Neural progenitor cell (in vitro differentiated cells): Measurements from ENCODE around the gene SEC16A. TPM values are rescaled to one million over a fixed set of nuclear protein-coding genes. Genes with fewer than 3 reads are reported as not detected.

Experiments
- DNase-seq: peaks from one replicate; pipeline ENCODE4 v3.0.0-alpha.2; 2016; ENCODE audit warnings: low spot score
- H2AFZ ChIP-seq: fragments of 200-600 bp; sonication (generic); replicated peaks from 2 replicates; pipeline ENCODE4 v1.6.1; 2016; ENCODE audit warnings: antibody characterized with exemption
- H3F3A ChIP-seq: fragments of 200-600 bp; sonication (generic); 2 replicates; pipeline ENCODE4 v1.6.1; 2016; ENCODE audit warnings: antibody characterized with exemption, low read depth
- H3K27ac ChIP-seq: fragments of 200-600 bp; sonication (generic); 2 replicates; pipeline ENCODE4 v1.5.1; 2016; ENCODE audit warnings: mild to moderate bottlenecking
- H3K27me3 ChIP-seq: fragments of 200-600 bp; sonication (generic); 2 replicates; pipeline ENCODE4 v1.6.1; 2016; ENCODE audit warnings: mild to moderate bottlenecking, moderate library complexity
- H3K36me3 ChIP-seq: fragments of 200-600 bp; sonication (generic); 2 replicates; pipeline ENCODE4 v1.5.1; 2016
- H3K4me1 ChIP-seq: fragments of 200-600 bp; sonication (generic); 2 replicates; pipeline ENCODE4 v1.6.1; 2016; ENCODE audit warnings: mixed run types
- H3K4me2 ChIP-seq: fragments of 200-600 bp; sonication (generic); 2 replicates; pipeline ENCODE4 v1.6.1; 2016
- H3K4me3 ChIP-seq: fragments of 200-600 bp; sonication (generic); 2 replicates; pipeline ENCODE4 v1.5.1; 2016
- H3K79me2 ChIP-seq: fragments of 200-600 bp; sonication (generic); 2 replicates; pipeline ENCODE4 v1.6.1; 2016; ENCODE audit warnings: low read depth
- H3K9ac ChIP-seq: fragments of 200-600 bp; sonication (generic); 2 replicates; pipeline ENCODE4 v1.6.1; 2016
- H3K9me3 ChIP-seq: fragments of 200-600 bp; sonication (generic); 2 replicates; pipeline ENCODE4 v1.5.1; 2016; ENCODE audit warnings: low read depth
- H4K20me1 ChIP-seq: fragments of 200-600 bp; sonication (generic); 2 replicates; pipeline ENCODE4 v1.6.1; 2016; ENCODE audit warnings: low read depth
- H3K27ac Mint-ChIP-seq: 3 replicates; pipeline ENCODE4 v1.8.0; 2021; ENCODE audit warnings: mixed read lengths
- H3K27me3 Mint-ChIP-seq: 2 replicates; pipeline ENCODE4 v1.8.0; 2022; ENCODE audit warnings: low read depth, mild to moderate bottlenecking, inconsistent platforms, moderate library complexity, mixed read lengths; ENCODE audit not compliant: insufficient read depth
- H3K36me3 Mint-ChIP-seq: 3 replicates; pipeline ENCODE4 v1.8.0; 2021; ENCODE audit warnings: mixed read lengths
- H3K4me1 Mint-ChIP-seq: 3 replicates; pipeline ENCODE4 v1.8.0; 2021; ENCODE audit warnings: mixed read lengths
- H3K4me3 Mint-ChIP-seq: 3 replicates; pipeline ENCODE4 v1.8.0; 2021; ENCODE audit warnings: mild to moderate bottlenecking, moderate library complexity, mixed read lengths
- H3K9me3 Mint-ChIP-seq: 3 replicates; pipeline ENCODE4 v1.8.0; 2020; ENCODE audit warnings: mixed read lengths
- CTCF ChIP-seq: fragments of 200-600 bp; sonication (generic); IDR thresholded peaks from 2 replicates; pipeline ENCODE4 v1.5.1; 2017; ENCODE audit warnings: antibody characterized with exemption, mild to moderate bottlenecking
- EZH2 ChIP-seq: fragments of 200-600 bp; sonication (generic); IDR thresholded peaks from 2 replicates; pipeline ENCODE4 v1.6.1; 2017; ENCODE audit warnings: antibody characterized with exemption, mild to moderate bottlenecking, moderate library complexity
- EZH2phosphoT487 ChIP-seq: fragments of 200-600 bp; sonication (generic); IDR thresholded peaks from 2 replicates; pipeline ENCODE4 v1.6.1; 2017; ENCODE audit warnings: antibody characterized with exemption
- total RNA-seq: library from RNA; depleted of rRNA; stranded (reverse); fragments of >200 nt; gene quantifications from 2 replicates; pipeline ENCODE4 v1.2.3, GENCODE V29; 2015; ENCODE audit warnings: low replicate concordance

The SEC16A gene
- total RNA-seq, 1 donor from 2014 or later, result 16.8 TPM

- H3K9ac ChIP-seq, result no peak overlapping the region
- no peaks in the 10 kb centered on the region for H3K36me3 Mint-ChIP-seq
These were observed 3.3 kb upstream of the SEC16A start for GRCh38 chr9:136486131-136486530.

GRCh38 chr9:136485049-136486045, 2.5 kb upstream of the SEC16A start:
- Histone ChIP-seq H3F3A (peaks cover 10% of the 10 kb centered on the region), H3K36me3 (no peaks in the 10 kb centered on the region), H3K4me1 (peaks cover 8% of the 10 kb centered on the region), H3K4me3 (no peak overlapping the region), H2AFZ (no peak overlapping the region), H3K27ac (no peak overlapping the region), H3K4me2 (no peak overlapping the region), H4K20me1 (peaks cover 37% of the 10 kb centered on the region), H3K27me3 (no peaks in the 10 kb centered on the region), H3K79me2 (peaks cover 33% of the 10 kb centered on the region), H3K9ac (no peak overlapping the region), H3K9me3 (no peaks in the 10 kb centered on the region)
- peak; percentile 81 for TF ChIP-seq CTCF
- TF ChIP-seq EZH2phosphoT487, result no peak
- Mint-ChIP-seq H3K9me3 (no peaks in the 10 kb centered on the region), H3K36me3 (no peaks in the 10 kb centered on the region), H3K27ac (no peak overlapping the region), H3K27me3 (peaks cover 12% of the 10 kb centered on the region), H3K4me3 (peak overlapping the region; percentile 80), H3K4me1 (peaks cover 39% of the 10 kb centered on the region)
- peak; percentile 86 for DNase-seq

More at GRCh38 chr9:136486131-136486530, 3.3 kb upstream of the SEC16A start:
- H3K4me3 Mint-ChIP-seq, result no peak overlapping the region
- peaks cover 25% of the 10 kb centered on the region for H3K79me2 ChIP-seq
- H3K9me3 Mint-ChIP-seq, result no peaks in the 10 kb centered on the region
- H3K27ac Mint-ChIP-seq, result no peak overlapping the region
- no peaks in the 10 kb centered on the region for H3K27me3 ChIP-seq
- H3K4me1 Mint-ChIP-seq, result peaks cover 37% of the 10 kb centered on the region
- H3K27ac ChIP-seq, result no peak overlapping the region
- no peak for TF ChIP-seq EZH2phosphoT487
- TF ChIP-seq CTCF, result no peak
- no peak for TF ChIP-seq EZH2
- H4K20me1 ChIP-seq, result peaks cover 32% of the 10 kb centered on the region
- H2AFZ ChIP-seq, result no peak overlapping the region
- no peak overlapping the region for H3K4me2 ChIP-seq
- peaks cover 8% of the 10 kb centered on the region for H3K4me1 ChIP-seq
- H3K36me3 ChIP-seq, result no peaks in the 10 kb centered on the region
- H3K4me3 ChIP-seq, result no peak overlapping the region
- no peaks in the 10 kb centered on the region for H3K9me3 ChIP-seq
- peaks cover 10% of the 10 kb centered on the region for H3F3A ChIP-seq
- DNase-seq, result no peak
- H3K27me3 Mint-ChIP-seq, result peaks cover 12% of the 10 kb centered on the region

GRCh38 chr9:136484153-136485048, 1.6 kb upstream of the SEC16A start:
- peak overlapping the region; percentile 89 for H3K4me2 ChIP-seq
- TF ChIP-seq EZH2 (no peak), EZH2phosphoT487 (no peak), CTCF (no peak)
- H3F3A ChIP-seq, result peaks cover 10% of the 10 kb centered on the region
- peaks cover 42% of the 10 kb centered on the region for H3K79me2 ChIP-seq
- H3K4me3 ChIP-seq, result peak overlapping the region; percentile 69
- Mint-ChIP-seq H3K9me3 (no peaks in the 10 kb centered on the region), H3K4me3 (peak overlapping the region; percentile 80), H3K27me3 (peaks cover 12% of the 10 kb centered on the region), H3K36me3 (peaks cover 4% of the 10 kb centered on the region), H3K27ac (no peak overlapping the region), H3K4me1 (peaks cover 39% of the 10 kb centered on the region)
- DNase-seq, result peak; percentile 21
- H3K9ac ChIP-seq, result no peak overlapping the region
- peaks cover 45% of the 10 kb centered on the region for H4K20me1 ChIP-seq
- no peak overlapping the region for H3K27ac ChIP-seq
- no peaks in the 10 kb centered on the region for H3K36me3 ChIP-seq
- no peaks in the 10 kb centered on the region for H3K9me3 ChIP-seq
- no peak overlapping the region for H2AFZ ChIP-seq
- H3K27me3 ChIP-seq, result no peaks in the 10 kb centered on the region
- peaks cover 8% of the 10 kb centered on the region for H3K4me1 ChIP-seq
